ENCODE data around the gene CDH4. TPM values are rescaled to one million over a fixed set of nuclear protein-coding genes. Genes with fewer than 3 reads are reported as not detected.

The CDH4 gene
- total RNA-seq, 1 donor from 2014 or later = 2.9 TPM

- H3K9me3 ChIP-seq (ENCODE audit: low read depth) = no peaks in the 10 kb centered on the region
- H3K27me3 ChIP-seq = no peaks in the 10 kb centered on the region
- H3K36me3 ChIP-seq = no peaks in the 10 kb centered on the region
- Mint-ChIP-seq H3K9me3 (no peaks in the 10 kb centered on the region), H3K4me3 (no peak overlapping the region), H3K27me3 (ENCODE audit: insufficient read depth, low read depth) (peaks cover 2% of the 10 kb centered on the region), H3K36me3 (no peaks in the 10 kb centered on the region), H3K27ac (peak overlapping the region; percentile 47), H3K4me1 (peaks cover 24% of the 10 kb centered on the region)
- peaks cover 11% of the 10 kb centered on the region for H3K4me1 ChIP-seq
- H4K20me1 ChIP-seq (ENCODE audit: low read depth) = no peaks in the 10 kb centered on the region
- H2AFZ ChIP-seq (replicated peaks) = no peak overlapping the region
- H3K27ac ChIP-seq = no peak overlapping the region
- no peaks in the 10 kb centered on the region for H3K79me2 ChIP-seq (ENCODE audit: low read depth)
- H3K9ac ChIP-seq = no peak overlapping the region
- no peaks in the 10 kb centered on the region for H3F3A ChIP-seq (ENCODE audit: low read depth)
- no peak for DNase-seq (ENCODE audit: low spot score)
- TF ChIP-seq EZH2 (IDR thresholded peaks at IDR 0.05) (no peak), EZH2phosphoT487 (IDR thresholded peaks at IDR 0.05) (no peak), CTCF (IDR thresholded peaks at IDR 0.05) (no peak)
- no peak overlapping the region for H3K4me2 ChIP-seq
- H3K4me3 ChIP-seq = no peak overlapping the region
Measured at GRCh38 chr20:61658563-61658962, 406.5 kb downstream of the CDH4 start.

DNA sequence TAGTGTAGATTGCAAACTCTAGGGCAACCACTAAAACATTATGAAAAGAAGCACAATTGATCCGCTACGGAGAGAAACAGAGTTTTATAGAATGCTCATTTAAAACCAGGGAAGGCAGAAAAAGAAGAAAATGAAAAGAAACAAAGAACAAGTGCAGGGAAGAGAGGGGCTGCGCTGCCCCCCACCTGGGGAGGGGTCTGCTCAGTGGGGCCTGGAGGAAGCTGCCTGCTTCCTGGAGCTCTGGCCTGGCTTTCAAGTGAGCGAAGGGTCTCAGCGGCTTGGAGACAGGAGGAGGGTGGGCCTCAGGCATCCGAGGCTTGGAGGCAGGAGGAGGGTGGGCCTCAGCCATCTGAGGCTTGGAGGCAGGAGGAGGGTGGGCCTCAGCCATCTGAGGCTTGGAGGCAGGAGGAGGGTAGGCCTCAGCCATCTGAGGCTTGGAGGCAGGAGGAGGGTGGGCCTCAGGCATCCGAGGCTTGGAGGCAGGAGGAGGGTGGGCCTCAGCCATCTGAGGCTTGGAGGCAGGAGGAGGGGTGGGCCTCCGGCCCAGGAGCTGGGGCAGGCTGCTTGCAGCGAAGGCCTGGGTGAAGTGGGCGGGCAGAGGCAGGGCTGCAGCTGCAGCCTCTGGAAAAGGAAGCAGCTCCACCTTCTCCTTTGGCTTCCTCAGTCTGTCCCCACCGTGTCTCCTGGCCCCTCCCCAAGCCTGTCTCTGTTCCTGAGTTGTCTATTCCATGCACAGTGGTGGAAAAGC is 407.4 kb downstream of the CDH4 start:
- no peaks in the 10 kb centered on the region for H4K20me1 ChIP-seq (ENCODE audit: low read depth)
- Mint-ChIP-seq H3K27ac (peak overlapping the region; percentile 47), H3K4me3 (no peak overlapping the region), H3K4me1 (peaks cover 24% of the 10 kb centered on the region), H3K9me3 (no peaks in the 10 kb centered on the region), H3K27me3 (ENCODE audit: insufficient read depth, low read depth) (peaks cover 2% of the 10 kb centered on the region), H3K36me3 (no peaks in the 10 kb centered on the region)
- no peak overlapping the region for H3K4me2 ChIP-seq
- no peak overlapping the region for H3K27ac ChIP-seq
- no peaks in the 10 kb centered on the region for H3K27me3 ChIP-seq
- H3K9ac ChIP-seq = no peak overlapping the region
- DNase-seq (ENCODE audit: low spot score) = peak; percentile 49
- H3F3A ChIP-seq (ENCODE audit: low read depth) = no peaks in the 10 kb centered on the region
- peaks cover 11% of the 10 kb centered on the region for H3K4me1 ChIP-seq
- TF ChIP-seq EZH2phosphoT487 (IDR thresholded peaks at IDR 0.05) (no peak), EZH2 (IDR thresholded peaks at IDR 0.05) (no peak), CTCF (IDR thresholded peaks at IDR 0.05) (no peak)
- no peak overlapping the region for H3K4me3 ChIP-seq
- no peaks in the 10 kb centered on the region for H3K36me3 ChIP-seq
- H2AFZ ChIP-seq (replicated peaks) = no peak overlapping the region
- no peaks in the 10 kb centered on the region for H3K9me3 ChIP-seq (ENCODE audit: low read depth)
- no peaks in the 10 kb centered on the region for H3K79me2 ChIP-seq (ENCODE audit: low read depth)

GRCh38 chr20:61659994-61660346 is 407.9 kb downstream of the CDH4 start:
- H2AFZ ChIP-seq (replicated peaks) = no peak overlapping the region
- no peak overlapping the region for H3K4me2 ChIP-seq
- no peak overlapping the region for H3K27ac ChIP-seq
- H3K4me1 ChIP-seq = peaks cover 11% of the 10 kb centered on the region
- H3K9ac ChIP-seq = no peak overlapping the region
- TF ChIP-seq CTCF (IDR thresholded peaks at IDR 0.05) (no peak), EZH2 (IDR thresholded peaks at IDR 0.05) (no peak), EZH2phosphoT487 (IDR thresholded peaks at IDR 0.05) (no peak)
- no peaks in the 10 kb centered on the region for H3K79me2 ChIP-seq (ENCODE audit: low read depth)
- H3K27me3 ChIP-seq = no peaks in the 10 kb centered on the region
- no peaks in the 10 kb centered on the region for H3K36me3 ChIP-seq
- Mint-ChIP-seq H3K27ac (peak overlapping the region; percentile 95), H3K4me1 (peaks cover 28% of the 10 kb centered on the region), H3K27me3 (ENCODE audit: insufficient read depth, low read depth) (peaks cover 2% of the 10 kb centered on the region), H3K9me3 (no peaks in the 10 kb centered on the region), H3K36me3 (no peaks in the 10 kb centered on the region), H3K4me3 (no peak overlapping the region)
- H3K4me3 ChIP-seq = no peak overlapping the region
- no peaks in the 10 kb centered on the region for H3F3A ChIP-seq (ENCODE audit: low read depth)
- no peaks in the 10 kb centered on the region for H4K20me1 ChIP-seq (ENCODE audit: low read depth)
- no peak for DNase-seq (ENCODE audit: low spot score)
- H3K9me3 ChIP-seq (ENCODE audit: low read depth) = no peaks in the 10 kb centered on the region

Measured in neural progenitor cell (in vitro differentiated cells).